GM18498 (cell line): ENCODE data around the gene SPN.
"Not testable (repeated sequence)": the region's sequence is repeated elsewhere in the genome, so short reads cannot be mapped to it uniquely, and the experiment has no call there.

Experiments
- ATAC-seq: cut with Tn5 transposase; IDR thresholded peaks from one replicate; pipeline ENCODE4 v1.9.1; 2021; ENCODE audit warnings: mild to moderate bottlenecking, moderate library complexity; ENCODE audit not compliant: unreplicated experiment

Gene SPN

GRCh38 chr16:29645694-29646187 is 17.3 kb upstream of the SPN start:
- peak; percentile 49 for ATAC-seq

DNA sequence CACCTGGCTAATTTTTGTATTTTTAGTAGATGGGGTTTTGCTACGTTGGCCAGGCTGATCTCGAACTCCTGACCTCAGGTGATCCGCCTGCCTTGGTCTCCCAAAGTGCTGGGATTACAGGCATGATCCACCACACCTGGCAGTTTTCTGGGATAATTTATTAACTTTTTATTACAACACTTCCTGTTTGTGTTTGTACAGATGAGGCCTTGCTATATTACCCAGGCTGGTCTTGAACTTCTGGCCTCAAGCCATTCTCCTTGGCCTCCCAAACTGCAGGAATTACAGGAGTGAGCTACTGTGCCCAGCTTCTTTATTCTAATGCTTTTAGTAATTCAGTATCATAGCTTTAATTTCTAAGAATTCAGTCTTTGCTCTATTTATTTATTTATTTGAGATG is 16.1 kb upstream of the SPN start:
- no peak for ATAC-seq

DNA sequence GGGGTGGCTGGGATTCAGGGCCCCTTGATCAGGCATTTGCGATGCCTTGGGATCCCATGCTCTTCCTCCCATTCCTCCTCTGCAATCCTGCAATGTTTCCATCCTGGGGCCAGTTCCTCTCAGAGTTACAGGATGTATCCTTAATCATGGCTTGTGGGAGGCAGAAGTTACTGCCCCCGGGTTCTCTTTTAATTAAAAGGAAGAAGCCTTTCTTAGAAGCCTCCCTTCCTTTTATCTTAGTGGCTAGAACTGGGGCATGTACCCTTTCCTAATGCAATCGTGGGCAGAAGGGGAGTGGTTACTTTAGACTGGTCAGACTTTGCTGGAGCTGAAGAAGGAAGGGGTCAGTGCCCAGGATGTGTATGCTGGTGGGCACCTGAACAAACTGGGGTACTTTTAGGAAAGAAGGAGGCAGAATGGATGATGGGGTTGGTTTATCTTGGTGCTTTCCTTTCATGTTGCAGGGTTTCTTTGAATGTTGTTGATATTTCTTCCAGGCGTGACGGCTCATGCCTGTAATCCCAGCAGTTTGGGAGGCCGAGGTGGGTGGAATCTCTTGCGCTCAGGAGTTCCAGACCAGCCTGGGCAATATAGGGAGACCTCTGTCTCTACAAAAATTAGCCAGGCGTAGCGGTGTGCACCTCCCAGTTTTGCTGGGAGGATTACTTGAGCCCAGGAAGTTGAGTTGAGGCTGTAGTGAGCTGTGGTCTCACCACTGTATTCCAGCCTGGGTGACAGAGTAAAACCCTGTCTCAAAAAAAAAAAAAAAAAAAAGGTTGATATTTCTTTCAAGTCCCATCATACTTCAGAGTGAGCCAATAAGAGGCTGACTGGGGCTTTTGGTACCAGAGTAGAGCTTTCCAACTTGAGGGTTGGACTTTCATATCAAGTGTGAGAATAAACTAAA is 13.2 kb upstream of the SPN start:
- no peak for ATAC-seq

- ATAC-seq = no peak
Measured at GRCh38 chr16:29650771-29651170, 12.3 kb upstream of the SPN start.

GRCh38 chr16:29651774-29652349 is 11.2 kb upstream of the SPN start:
- no peak for ATAC-seq

GRCh38 chr16:29653471-29653870 is 9.6 kb upstream of the SPN start:
- no peak for ATAC-seq

DNA sequence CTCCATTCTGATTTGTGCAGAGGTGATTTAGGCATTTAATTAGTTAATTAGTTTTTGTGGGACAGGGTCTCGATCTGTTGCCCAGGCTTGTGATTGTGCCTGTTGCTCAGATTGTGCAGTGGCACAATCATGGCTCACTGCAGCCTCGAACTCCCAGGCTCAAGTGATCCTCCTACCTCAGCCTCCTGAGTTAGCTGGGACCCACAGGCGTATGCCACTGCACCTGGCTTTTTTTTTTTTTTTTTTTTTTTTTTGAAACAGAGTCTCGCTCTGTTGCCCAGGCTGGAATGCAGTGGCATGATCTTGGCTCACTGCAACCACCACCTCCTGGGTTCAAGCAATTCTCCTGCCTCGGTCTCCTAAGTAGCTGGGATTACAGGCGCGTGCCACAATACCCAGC is 9.2 kb upstream of the SPN start:
- not testable (repeated sequence) for ATAC-seq

GRCh38 chr16:29656688-29657523 is 6.1 kb upstream of the SPN start:
- no peak for ATAC-seq

DNA sequence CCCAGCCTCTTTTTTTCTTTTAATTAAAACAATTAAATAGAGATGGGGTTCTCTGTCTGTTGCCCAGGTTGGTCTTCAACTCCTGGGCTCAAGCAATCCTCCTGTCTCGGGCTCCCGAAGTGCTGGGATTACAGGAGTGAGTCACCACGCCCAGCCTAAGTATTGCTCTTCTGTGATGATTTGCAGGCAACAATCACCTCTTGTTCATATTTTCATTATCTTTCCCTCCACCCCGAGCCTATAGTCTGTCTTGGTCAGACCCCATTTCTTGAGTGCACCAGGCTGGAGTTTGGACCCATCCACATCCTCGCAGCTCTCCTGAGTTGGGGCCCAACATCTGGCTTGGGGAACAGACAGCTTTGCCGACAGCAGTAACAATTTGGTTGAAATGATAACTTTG is 4.3 kb upstream of the SPN start:
- no peak for ATAC-seq

DNA sequence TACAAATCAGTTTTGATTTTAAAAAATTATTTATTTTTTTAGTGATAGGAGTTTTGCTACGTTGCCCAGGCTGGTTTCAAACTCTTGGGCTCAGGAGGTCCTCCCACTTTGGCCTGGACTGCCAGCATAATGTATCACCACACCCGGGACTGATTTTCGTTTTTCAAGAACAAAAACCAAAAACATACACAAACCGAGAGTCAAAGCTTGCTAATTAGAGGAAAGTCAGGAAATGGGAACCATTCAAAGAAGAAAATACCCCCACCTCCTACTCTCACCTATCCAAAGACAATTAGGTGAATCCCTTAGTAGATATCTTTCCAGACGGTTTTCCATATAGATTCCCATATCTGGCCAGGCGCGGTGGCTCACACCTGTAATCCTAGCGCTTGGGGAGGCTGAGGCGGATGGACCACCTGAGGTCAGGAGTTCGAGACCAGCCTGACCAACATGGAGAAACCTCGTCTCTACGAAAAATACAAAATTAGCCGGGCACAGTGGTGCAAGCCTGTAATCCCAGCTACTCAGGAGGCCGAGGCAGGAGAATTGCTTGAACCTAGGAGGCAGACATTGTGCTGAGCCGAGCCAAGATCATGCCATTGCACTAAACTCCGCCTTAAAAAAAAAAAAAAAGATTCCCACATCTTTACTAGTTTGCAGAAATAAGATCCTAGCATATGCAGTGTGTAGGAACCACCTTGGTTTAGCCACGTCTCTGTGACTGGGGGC is 883 bp upstream of the SPN start:
- ATAC-seq = no peak

DNA sequence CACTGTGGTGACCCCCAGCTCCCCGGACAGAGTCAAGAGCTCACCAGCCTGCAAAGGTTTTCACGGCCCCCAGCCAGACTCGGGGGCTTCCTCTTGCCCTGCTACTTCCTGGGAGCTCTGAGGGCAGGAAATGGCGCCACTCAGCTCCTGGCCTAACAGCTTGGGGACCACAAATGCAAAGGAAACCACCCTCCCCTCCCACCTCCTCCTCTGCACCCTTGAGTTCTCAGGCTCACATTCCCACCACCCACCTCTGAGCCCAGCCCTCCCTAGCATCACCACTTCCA is 375 bp upstream of the SPN start:
- no peak for ATAC-seq

GRCh38 chr16:29663807-29664090 is 702 bp downstream of the SPN start:
- ATAC-seq = no peak

DNA sequence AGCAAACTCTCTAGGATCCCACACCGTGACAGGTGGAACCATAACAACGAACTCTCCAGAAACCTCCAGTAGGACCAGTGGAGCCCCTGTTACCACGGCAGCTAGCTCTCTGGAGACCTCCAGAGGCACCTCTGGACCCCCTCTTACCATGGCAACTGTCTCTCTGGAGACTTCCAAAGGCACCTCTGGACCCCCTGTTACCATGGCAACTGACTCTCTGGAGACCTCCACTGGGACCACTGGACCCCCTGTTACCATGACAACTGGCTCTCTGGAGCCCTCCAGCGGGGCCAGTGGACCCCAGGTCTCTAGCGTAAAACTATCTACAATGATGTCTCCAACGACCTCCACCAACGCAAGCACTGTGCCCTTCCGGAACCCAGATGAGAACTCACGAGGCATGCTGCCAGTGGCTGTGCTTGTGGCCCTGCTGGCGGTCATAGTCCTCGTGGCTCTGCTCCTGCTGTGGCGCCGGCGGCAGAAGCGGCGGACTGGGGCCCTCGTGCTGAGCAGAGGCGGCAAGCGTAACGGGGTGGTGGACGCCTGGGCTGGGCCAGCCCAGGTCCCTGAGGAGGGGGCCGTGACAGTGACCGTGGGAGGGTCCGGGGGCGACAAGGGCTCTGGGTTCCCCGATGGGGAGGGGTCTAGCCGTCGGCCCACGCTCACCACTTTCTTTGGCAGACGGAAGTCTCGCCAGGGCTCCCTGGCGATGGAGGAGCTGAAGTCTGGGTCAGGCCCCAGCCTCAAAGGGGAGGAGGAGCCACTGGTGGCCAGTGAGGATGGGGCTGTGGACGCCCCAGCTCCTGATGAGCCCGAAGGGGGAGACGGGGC is 1.3 kb downstream of the SPN start:
- ATAC-seq = no peak

DNA sequence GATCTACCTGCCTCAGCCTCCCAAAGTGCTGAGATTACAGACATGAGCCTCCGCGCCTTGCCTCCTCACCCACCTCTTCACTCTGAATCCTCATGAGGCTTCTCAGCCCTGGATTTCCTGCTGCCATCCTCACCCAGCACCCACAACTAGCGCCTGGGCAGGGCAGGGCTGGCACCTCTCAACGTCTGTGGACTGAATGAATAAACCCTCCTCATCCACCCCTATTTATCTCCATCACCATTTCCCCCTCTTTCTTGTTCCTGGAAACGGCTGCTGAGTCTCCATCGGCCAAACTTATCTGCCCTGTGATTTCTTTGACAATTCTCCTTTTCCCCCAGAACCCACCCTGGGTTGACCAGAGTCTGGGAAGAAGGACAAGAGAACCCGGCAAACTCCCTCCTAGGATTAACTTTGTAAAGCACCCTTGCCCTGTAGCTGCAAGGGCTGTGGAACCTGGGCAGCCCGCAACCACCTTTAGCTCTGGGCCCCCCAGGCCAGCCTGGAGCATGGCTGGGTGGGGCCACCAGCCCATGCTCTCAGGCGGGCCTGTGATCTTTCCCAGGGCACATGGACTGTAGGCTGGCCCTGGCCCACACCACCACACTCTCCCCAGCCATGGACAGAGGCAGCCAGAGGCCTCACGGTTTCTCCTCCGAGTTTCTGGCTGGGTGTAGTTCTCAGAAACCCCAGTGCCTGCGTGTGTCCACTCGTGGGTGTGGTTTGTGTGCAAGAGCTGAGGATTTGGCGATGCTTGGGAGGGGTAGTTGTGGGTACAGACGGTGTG is 2.4 kb downstream of the SPN start:
- no peak for ATAC-seq

GRCh38 chr16:29667322-29667610 is 4.2 kb downstream of the SPN start:
- ATAC-seq = not testable (repeated sequence)

- ATAC-seq = no peak
Measured at GRCh38 chr16:29667755-29668154, 4.7 kb downstream of the SPN start.

- ATAC-seq = no peak
Measured at GRCh38 chr16:29668267-29668666, 5.2 kb downstream of the SPN start.

- no peak for ATAC-seq
Measured at GRCh38 chr16:29673501-29673900, 10.5 kb downstream of the SPN start.

- ATAC-seq = no peak
Measured at GRCh38 chr16:29674188-29674587, 11.1 kb downstream of the SPN start.
